Endometrial microvascular endothelial cells (primary cell): ENCODE data around the gene VPS4A. TPM values are rescaled to one million over a fixed set of nuclear protein-coding genes. Genes with fewer than 3 reads are reported as not detected.
"Not testable (repeated sequence)": the region's sequence is repeated elsewhere in the genome, so short reads cannot be mapped to it uniquely, and the experiment has no call there.

Experiments
- in situ Hi-C: cut with HindIII; loops from 2 replicates; pipeline ENCODE4 v1.10.0; 2017; ENCODE audit warnings: low sequenced_read_pairs, low pct_unique_long_range_greater_than_20kb; ENCODE audit errors: inconsistent ontology term
- total RNA-seq: library from RNA; depleted of rRNA; stranded (reverse); fragments of >200 nt; gene quantifications from one replicate; pipeline ENCODE4 v1.2.3, GENCODE V29; 2015; ENCODE audit errors: inconsistent ontology term

Gene VPS4A
- 32.5 TPM for total RNA-seq

DNA sequence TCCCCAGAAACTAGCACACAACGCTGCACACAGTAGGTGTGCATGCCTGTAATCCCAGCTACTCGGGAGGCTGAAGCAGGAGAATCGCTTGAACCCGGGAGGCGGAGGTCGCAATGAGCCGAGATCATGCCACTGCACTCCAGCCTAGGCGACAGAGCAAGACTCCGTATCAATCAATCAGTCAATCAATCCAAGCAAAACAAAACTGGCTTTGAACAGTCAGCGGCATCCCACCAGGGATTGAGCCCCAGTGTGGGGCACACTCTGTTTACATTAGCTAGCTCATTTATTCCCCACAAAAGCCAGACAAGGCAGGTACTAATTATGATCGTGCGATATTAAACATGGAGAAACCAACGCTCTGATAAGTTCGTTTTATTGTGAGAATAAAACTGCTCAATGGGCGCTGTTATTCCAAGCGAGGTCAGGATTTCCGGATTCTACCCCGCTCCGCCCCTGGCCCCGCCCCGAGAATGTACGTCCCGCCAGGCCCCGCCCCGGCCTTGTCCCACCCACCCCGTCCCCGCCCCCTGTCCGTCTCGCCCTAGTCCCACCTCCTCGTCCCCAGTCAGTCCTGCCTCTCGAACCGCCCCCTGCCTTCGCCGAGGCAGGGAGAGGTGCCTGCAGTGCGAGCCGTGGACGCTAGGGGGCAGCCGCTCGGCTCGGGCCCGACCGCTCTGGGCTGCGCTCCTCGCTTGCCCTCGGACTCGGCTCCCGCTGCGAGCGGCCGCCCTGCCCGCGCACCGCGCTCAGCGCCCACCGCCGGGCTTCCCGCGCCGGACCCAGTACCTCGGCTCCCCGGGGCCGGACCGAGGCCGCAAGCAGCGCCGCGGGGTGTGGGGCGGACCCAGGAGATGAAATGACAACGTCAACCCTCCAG is at the start of gene VPS4A:
Gene VPS4A, plus strand, starts transcription at position 698 of the 880 bp plus-strand sequence. Its CDS starts 162 bp downstream, at position 860.
- in situ Hi-C loops = no loop called here

DNA sequence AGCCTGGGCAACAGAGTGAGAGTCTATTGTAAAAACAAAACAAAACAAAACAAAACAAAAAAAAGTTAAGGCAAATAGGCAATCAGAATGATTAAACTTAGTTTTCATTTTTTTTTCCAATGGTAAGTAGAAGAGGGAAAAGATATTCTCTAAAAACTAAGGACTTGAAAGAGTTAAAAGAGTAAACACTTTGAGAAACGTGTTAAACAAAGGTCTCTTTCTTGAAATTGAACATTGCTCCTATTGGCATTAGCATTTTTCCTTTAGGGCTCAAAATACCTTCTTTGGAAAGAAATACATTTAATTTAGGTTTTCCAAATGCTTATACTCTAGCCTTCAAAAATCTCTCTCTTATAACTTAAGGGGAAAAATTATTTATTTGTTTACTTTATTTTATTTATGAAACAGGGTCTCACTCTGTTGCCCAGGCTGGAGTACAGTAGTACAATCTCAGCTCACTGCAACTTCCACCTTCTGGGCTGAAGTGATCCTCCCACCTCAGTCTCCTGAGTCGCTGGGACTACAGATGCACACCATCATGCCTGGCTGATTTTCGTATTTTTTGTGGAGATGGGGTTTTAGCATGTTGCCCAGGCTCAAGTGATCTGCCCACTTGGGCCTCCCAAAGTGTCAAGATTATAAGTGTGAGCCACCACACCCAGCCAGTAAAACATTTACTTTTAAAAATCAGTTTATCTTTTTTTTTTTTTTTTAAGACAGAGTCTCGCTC is 44.7 kb upstream of the VPS4A start:
- in situ Hi-C loops = no loop called here

DNA sequence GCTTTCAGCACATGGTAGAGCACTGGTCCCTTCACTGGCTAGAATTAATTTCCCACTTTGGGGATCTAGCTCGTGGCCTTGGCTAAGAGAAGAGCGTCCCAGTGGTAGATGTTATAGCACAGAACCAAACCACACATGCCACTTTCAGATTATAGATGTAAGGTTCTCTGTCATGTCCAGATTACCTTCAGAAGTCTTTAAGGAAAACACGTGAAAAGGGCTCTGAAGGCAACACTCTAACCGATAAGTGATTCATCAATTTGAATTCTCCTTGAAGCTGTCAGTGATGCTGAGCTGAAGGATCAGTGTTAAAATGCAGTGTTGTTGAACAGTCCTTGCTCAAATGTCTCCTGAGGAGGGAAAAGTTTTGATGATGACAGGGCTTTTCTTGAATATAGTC is 43.5 kb upstream of the VPS4A start:
- in situ Hi-C loops = no loop called here

DNA sequence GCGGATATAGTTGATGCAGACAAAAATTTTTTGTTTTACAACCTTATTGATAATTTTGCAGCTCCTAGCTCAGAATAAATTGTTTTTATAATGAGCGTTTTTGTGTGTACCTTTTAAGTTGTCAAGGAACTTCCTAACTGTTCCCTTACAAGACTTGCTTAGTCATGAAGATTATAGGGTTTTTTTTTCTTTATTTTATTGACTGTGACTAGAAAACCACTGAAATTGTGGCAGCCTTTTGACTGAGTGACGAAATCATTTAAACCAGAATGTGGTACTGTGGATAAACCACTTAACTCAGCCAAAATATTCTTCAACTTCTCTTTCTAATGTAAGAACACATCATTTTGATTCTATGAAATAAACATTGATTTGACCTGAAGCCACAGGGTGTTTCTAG is 40.8 kb upstream of the VPS4A start:
- in situ Hi-C loops = no loop called here

DNA sequence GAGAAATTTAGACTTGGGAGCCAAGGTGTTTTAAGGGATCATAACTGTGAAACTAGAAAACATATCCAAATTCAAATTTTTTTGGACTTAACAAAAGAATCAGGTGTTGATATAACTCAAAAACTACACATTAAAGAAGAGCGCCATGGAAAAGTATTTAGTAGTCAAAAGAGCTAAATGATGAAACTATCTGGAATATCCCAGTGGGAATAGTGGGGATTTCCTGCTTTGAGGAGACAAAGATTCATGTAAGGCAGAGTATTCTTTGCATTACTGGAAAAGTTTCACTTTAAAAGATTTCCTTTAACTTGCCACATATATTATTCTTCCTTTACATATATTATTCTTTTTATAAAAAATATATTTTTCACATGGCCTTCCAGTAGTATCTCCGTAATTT is 40.3 kb upstream of the VPS4A start:
- in situ Hi-C loops = no loop called here

DNA sequence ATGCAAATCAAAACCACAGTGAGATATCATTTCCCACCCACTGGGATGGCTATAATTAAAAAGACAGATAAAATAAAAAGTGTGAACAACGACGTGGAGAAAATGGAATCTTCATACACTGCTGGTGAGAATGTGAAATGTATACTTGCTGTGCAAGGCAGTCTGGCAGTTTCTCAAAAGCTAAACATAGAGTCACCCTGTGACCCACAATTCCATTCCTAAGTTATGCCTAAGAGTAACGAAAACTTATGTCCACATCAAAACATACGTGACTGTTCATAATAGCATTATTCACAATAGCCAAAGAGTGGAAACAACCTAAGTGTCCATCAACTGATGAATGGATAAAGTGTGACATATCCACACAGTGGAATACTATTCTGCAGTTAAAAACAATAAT is 38.1 kb upstream of the VPS4A start:
- in situ Hi-C loops = no loop called here

DNA sequence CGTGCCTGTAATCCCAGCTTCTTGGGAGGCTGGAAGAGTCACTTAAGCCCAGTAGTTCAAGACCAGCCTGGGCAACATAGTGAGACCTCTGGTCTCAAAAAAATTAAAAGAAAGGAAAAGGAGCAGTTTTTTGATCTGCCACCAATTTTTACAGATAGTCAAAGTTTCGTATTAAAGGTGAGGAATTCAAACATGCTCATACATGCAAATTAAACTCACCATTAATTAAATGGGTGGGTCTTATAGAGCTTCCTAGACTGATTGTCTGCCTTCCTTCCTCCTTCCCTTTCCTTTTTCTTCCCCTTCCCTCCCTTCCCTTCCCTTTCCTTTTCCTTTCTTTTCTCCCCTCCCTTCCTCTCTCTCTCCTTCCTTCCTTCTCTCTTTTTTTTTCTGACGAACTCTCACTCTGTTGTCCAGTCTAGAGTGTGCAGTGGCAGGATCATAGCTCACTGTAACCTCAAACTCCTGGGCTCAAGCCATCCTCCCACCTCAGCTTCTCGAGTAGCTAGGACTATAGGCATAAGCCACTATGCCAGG is 36.4 kb upstream of the VPS4A start:
- in situ Hi-C loops = no loop called here

DNA sequence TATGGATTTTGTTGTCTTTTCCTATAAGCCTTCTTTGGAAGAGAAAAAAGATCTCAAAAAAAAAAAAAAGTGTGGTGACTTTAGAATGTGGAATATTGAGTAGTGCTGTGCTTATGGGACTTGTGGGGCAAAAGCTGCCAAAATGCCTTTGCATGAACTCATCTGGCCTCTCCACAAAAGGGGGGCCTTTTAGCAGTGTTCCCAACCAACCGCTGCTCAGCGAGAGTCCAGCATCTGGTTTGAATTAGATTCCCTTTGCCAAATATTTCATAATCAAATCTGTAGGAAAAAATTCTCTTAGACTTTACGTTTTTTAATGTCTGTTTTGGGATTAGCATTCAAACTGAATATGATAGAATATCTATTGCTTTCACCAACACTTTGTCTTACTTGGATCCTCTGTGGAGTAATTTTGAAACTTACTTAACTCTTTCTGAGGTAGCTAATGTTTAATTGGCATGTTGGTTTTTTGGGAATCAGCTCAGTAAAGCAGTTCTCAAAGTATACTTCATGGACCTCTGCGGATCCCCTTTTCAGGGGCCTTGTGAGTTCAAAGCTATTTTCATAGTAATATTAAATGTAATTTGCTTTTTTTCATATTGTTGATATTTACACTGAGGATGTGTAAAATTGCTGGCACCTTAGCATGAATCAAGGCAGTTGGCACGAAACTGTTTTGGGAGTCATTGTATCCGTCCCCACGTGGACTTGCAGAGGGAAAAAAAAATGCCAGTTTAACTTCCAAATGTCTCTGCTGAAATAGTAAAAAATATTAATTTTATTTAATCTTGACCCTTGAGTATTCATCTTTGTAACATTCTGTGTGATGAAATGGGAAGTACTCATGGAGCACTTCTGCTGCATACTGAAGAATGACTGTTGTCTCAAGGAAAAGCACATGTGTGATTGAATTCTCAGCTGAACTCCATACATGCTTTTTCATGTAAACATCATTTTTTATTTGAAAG is 34.7 kb upstream of the VPS4A start:
- in situ Hi-C loops = no loop called here

DNA sequence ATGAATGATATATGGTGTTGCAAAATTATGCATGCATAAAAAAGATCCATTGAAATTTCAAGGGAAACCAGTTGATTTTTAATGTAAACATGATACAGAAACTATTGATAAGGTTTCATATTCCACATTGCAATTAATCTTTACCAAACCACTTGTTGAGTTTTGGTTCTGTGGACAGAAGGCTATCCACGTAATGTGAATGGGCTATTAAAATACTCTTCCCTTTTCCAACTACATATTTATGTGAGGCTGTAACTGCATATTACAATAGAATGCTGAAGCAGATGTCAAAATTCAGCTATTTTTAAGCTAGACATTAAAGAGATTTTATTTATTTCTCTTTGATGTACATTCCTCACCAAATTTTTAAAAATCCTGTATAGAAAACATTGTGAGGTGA is 33.7 kb upstream of the VPS4A start:
- in situ Hi-C loops = no loop called here

DNA sequence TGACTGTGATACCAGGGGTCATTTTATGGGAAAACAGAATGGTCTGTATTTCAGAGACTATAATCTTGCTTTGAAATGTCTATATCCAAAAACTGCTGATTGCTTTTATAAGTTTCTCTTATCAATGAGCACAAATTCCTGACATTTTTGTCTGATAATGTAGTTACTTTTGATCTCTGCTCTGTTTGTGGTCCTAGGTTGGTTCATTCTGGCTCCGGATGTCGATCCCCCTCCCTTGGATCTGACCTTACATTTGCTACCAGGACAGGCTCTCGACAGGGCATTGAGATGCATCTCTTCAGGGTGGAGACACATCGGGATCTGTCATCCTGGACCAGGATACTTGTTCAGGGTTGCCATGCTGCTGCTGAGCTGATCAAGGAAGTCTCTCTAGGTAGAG is 27.3 kb upstream of the VPS4A start:
- in situ Hi-C loops = no loop called here

DNA sequence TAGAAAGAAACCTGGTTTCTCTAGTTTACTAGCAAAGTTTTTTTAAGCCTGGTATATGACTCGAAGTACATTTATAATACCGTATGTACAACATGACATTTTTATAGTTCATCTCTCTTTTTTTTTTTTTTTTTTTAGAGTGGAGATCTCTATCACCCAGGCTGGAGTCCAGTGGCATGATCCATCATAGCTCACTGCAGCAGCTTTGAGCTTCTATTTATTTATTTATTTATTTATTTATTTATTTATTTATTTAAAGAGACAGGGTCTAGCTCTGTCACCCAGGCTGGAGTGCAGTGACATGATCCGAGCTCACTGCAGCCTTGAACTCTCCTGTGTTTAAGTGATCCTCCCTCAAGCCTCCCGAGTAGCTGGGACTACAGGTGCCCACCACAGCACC is 25.9 kb upstream of the VPS4A start:
- in situ Hi-C loops = no loop called here

DNA sequence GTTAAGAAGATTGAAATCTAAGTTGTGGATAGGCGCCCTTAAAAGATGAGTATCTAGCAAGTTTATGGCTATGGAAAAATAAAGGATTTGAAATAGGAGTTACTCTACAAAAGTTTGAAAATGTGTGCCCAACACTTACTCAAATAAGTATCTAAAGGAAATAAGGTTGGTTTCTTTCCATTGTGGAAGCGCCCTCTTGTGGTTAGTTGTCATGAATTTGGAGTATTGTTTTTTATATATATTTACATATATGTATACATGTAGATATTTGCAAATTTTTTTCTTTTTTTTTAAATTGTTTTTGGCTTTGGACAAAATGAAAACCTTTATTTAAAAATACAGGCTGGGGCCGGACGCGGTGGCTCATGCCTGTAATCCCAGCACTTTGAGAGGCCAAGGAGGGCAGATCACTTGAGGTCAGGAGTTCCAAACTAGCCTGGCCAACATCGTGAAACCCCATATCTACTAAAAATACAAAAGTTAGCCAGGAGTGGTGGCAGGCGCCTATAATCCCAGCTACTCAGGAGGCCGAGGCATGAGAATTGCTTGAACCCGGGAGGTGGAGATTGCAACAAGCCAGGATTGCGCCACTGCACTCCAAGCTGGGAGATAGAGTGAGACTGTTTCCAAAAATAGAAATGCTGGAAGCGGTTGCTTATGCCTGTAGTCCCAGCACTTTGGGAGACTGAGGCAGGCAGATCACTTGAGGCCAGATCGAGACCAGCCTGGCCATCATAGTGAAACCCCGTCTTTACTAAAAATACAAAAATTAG is 24.0 kb upstream of the VPS4A start:
- in situ Hi-C loops = no loop called here

DNA sequence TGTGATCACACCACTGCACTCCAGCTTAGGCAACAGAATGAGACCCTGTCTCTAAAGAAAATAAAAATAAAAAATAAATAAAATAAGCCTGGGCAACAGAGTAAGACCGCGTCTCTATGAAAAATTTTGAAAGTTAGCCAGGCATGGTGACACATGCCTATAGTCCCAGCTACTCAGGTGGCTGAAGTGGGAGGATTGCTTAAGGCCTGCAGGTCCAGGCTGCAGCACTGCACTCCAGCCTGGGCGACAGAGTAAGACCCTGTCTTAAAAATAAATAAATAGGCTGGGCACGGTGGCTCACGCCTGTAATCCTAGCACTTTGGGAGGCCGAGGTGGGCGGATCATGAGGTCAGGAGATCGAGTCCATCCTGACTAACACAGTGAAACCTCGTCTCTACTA is 19.5 kb upstream of the VPS4A start:
- in situ Hi-C loops = not testable (repeated sequence)

DNA sequence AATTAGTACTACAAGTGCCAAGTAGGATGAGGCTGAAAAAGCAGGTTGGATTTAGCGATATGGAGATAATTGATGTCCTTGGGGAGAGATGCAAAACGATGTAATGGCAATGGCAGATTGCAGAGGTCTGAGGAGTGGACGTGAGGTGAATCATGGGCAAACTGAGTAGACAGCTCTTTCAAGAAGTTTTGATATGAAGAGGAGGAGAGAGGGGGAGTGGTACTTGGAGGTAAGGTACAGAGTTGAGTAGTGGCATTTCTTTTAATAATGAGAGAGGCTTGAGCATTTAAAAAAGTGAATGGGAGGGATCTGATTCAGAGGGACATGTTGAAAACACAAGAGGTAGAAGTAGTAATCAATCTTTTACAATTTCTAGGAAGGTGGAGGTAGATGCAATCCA is 17.7 kb upstream of the VPS4A start:
- in situ Hi-C loops = no loop called here

DNA sequence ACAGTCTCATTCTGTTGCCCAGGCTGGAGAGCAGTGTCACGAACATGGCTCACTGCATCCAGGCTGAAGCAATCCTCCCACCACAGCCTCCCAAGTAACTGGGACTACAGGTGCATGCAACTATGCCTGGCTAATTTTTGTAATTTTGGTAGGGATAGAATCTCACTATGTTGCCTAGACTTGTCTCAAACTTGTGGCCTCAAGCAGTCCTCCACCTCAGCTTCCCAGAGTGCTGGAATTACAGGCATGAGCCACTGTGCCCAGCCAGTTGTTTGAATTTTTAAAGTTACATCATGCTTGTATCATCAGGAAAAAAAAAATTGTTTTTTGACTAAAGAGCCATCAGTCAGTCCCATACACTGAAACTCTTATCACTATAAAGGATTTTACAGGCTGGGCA is 17.1 kb upstream of the VPS4A start:
- in situ Hi-C loops = no loop called here

DNA sequence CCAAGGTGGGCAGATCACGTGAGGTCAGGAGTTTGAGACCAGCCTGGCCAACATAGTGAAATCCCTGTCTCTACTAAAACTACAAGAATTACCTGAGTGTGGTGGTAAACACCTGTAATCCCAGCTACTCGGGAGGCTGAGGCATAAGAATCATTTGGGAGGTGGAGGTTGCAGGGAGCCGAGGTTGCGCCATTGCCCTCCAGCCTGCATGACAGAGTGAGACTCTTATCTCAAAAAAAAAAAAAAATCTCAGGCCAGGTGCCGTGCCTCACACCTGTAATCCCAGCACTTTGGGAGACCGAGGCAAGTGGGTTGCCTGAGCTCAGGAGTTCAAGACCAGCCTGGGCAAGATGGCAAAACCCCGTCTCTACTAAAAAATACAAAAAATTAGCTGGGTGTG is 14.4 kb upstream of the VPS4A start:
- in situ Hi-C loops = not testable (repeated sequence)

DNA sequence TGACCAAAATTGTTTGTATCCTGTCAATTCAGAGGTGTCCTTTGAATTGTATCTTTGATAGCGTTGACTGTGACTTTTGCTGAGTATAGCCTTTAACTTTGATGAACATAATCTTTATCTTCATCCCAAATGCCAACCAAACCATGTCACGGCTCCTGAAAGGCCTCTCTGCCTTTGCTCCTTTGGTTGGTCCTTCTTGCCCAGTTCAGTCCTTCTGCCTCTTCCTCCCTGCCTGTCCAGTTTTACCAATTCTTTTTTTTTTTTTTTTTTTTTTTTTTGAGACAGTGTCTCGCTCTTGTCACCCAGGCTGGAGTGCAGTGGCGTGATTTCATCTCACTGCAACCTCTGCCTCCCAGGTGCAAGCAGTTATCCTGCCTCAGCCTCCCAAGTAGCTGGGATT is 12.9 kb upstream of the VPS4A start:
- in situ Hi-C loops = no loop called here

DNA sequence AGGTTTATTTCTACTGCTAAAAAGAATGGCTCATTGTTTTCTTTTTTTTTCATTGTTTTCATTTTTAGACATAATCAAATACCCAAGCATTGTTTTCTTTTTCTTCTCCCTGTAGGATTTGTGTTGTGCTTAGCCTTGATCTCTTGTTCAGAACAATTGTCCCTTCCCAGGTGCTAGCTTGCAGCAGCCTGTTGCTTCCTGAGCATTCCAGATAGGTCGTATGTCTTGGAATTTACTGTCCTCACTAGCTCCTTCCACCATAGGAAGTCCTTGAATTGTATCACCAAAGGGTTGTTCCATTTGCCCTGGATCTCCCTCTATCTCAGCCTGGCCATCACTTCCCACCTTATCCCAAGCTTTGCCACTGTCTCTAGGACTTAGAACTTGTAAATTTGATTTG is 10.0 kb upstream of the VPS4A start:
- in situ Hi-C loops = no loop called here
